ENCODE measurements around the gene TRIM60. TPM values are rescaled to one million over a fixed set of nuclear protein-coding genes. Genes with fewer than 3 reads are reported as not detected.

The TRIM60 gene
- total and polyA plus RNA-seq, 2 of the 13 experiments (the other 11 are each of a cell fraction or from before 2014, with no cell fraction given) = not detected

GRCh38 chr4:165059386-165059785 is 27.6 kb downstream of the TRIM60 start (continued):
- TF ChIP-seq, protein P1, sequence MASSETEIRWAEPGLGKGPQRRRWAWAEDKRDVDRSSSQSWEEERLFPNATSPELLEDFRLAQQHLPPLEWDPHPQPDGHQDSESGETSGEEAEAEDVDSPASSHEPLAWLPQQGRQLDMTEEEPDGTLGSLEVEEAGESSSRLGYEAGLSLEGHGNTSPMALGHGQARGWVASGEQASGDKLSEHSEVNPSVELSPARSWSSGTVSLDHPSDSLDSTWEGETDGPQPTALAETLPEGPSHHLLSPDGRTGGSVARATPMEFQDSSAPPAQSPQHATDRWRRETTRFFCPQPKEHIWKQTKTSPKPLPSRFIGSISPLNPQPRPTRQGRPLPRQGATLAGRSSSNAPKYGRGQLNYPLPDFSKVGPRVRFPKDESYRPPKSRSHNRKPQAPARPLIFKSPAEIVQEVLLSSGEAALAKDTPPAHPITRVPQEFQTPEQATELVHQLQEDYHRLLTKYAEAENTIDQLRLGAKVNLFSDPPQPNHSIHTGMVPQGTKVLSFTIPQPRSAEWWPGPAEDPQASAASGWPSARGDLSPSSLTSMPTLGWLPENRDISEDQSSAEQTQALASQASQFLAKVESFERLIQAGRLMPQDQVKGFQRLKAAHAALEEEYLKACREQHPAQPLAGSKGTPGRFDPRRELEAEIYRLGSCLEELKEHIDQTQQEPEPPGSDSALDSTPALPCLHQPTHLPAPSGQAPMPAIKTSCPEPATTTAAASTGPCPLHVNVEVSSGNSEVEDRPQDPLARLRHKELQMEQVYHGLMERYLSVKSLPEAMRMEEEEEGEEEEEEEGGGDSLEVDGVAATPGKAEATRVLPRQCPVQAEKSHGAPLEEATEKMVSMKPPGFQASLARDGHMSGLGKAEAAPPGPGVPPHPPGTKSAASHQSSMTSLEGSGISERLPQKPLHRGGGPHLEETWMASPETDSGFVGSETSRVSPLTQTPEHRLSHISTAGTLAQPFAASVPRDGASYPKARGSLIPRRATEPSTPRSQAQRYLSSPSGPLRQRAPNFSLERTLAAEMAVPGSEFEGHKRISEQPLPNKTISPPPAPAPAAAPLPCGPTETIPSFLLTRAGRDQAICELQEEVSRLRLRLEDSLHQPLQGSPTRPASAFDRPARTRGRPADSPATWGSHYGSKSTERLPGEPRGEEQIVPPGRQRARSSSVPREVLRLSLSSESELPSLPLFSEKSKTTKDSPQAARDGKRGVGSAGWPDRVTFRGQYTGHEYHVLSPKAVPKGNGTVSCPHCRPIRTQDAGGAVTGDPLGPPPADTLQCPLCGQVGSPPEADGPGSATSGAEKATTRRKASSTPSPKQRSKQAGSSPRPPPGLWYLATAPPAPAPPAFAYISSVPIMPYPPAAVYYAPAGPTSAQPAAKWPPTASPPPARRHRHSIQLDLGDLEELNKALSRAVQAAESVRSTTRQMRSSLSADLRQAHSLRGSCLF (CRISPR knock-in tag; IDR thresholded peaks at IDR 0.05; ENCODE audit: borderline replicate concordance) = no peak
- TF ChIP-seq ZNF230 (CRISPR knock-in tag; IDR thresholded peaks at IDR 0.05) (no peak), ZNF180 (CRISPR knock-in tag; IDR thresholded peaks at IDR 0.05; ENCODE audit: borderline replicate concordance, low read depth) (no peak)

DNA sequence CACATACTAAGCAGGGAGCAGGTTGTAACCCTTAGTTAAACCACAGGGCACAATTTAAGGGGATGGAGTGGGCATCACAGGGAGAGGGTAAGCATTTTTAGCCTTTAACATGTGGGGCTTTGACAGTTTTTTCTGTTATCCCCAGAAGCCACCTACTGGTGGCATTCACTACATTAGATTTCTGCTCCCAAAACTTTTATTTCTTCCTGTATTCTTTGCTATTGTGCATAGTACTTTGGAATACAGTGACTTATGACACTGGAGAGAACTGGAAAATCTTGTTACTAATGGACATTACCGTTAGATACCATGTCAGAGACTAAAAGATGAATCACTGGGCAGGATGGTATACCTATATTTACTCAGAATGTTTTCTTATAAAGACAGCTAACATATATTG is 29.1 kb downstream of the TRIM60 start:
- in situ Hi-C loops (cut with HindIII; ENCODE audit: extremely low pct_ligation_motif_present, low pct_unique_long_range_greater_than_20kb) = no loop called here
- FAIRE-seq (no peak), DNase-seq (ENCODE audit: low spot score) (no peak), ATAC-seq (no peak)
- Histone ChIP-seq H3K9me3 (ENCODE audit: low read length) (no peaks in the 10 kb centered on the region), H4K20me1 (ENCODE audit: insufficient read depth, low read length) (no peaks in the 10 kb centered on the region), H3K4me2 (ENCODE audit: low read depth, low read length) (no peak overlapping the region), H3K79me2 (ENCODE audit: insufficient read depth, low read length) (no peaks in the 10 kb centered on the region), H3K9ac (ENCODE audit: insufficient read depth, low read depth, low read length) (no peak overlapping the region), H2AFZ (ENCODE audit: low read length) (no peak overlapping the region), H3K4me3 (replicated peaks in 1 of 3; ENCODE audit: insufficient read depth in 1 of 3, low read depth in 2 of 3, low read length in 3 of 3) (no peak overlapping the region), H3K4me1 (ENCODE audit: insufficient read depth, low read length) (no peaks in the 10 kb centered on the region), H3K27ac (ENCODE audit: extremely low read length, insufficient read depth, low read length) (no peak overlapping the region), H3K27me3 (ENCODE audit: control insufficient read depth in 1 of 2, insufficient read depth in 2 of 2, low read length in 2 of 2) (peaks cover 0 to 11% of the 10 kb centered on the region in 2 experiments; a peak in 2 of 5 replicates), H3K36me3 (replicated peaks in 1 of 2; ENCODE audit: control insufficient read depth in 1 of 2, insufficient read depth in 2 of 2, low read length in 2 of 2) (no peaks in the 10 kb centered on the region)
- ChIA-PET POLR2A (no interaction called here), CTCF (ENCODE audit: low intra/inter-chr PET ratio, low total read pairs) (no interaction called here)
- WGBS (ENCODE audit: low lambda C conversion rate) = 0% methylated on average over 1 of the region's 1 CpG
- BruUV-seq (replicated peaks) = no TSS peak
- intact Hi-C loops (cut with micrococcal nuclease; ENCODE audit: unreplicated experiment) = no loop called here
- TF ChIP-seq, protein P2, sequence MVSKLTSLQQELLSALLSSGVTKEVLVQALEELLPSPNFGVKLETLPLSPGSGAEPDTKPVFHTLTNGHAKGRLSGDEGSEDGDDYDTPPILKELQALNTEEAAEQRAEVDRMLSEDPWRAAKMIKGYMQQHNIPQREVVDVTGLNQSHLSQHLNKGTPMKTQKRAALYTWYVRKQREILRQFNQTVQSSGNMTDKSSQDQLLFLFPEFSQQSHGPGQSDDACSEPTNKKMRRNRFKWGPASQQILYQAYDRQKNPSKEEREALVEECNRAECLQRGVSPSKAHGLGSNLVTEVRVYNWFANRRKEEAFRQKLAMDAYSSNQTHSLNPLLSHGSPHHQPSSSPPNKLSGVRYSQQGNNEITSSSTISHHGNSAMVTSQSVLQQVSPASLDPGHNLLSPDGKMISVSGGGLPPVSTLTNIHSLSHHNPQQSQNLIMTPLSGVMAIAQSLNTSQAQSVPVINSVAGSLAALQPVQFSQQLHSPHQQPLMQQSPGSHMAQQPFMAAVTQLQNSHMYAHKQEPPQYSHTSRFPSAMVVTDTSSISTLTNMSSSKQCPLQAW (CRISPR knock-in tag; IDR thresholded peaks at IDR 0.05) = no peak
- TF ChIP-seq NCOA1 (CRISPR knock-in tag; IDR thresholded peaks at IDR 0.05) = no peak
- TF ChIP-seq RXRA (CRISPR knock-in tag; IDR thresholded peaks at IDR 0.05) = no peak
- no peak for TF ChIP-seq BORCS8-MEF2B (CRISPR knock-in tag; IDR thresholded peaks at IDR 0.05)
- no peak for TF ChIP-seq ZIK1 (CRISPR knock-in tag; IDR thresholded peaks at IDR 0.05; ENCODE audit: borderline replicate concordance, low read depth)
- no peak for TF ChIP-seq HOXA3 (CRISPR knock-in tag; IDR thresholded peaks at IDR 0.05)
- TF ChIP-seq GATA4 (IDR thresholded peaks at IDR 0.05; ENCODE audit: borderline replicate concordance, low read depth) = no peak
- TF ChIP-seq ARID3A (IDR thresholded peaks at IDR 0.05; ENCODE audit: low read depth, low read length) = no peak
- no peak for TF ChIP-seq IRF1 (CRISPR knock-in tag; IDR thresholded peaks at IDR 0.05; ENCODE audit: low read depth)
- TF ChIP-seq SMAD9 (CRISPR knock-in tag; IDR thresholded peaks at IDR 0.05) = no peak
- no peak for TF ChIP-seq SNAI1 (CRISPR knock-in tag; IDR thresholded peaks at IDR 0.05; ENCODE audit: borderline replicate concordance)
- no peak for TF ChIP-seq MAF1 (CRISPR knock-in tag; IDR thresholded peaks at IDR 0.05; ENCODE audit: borderline replicate concordance)
